ENCODE measurements around the gene FAM184B.
"Not testable (repeated sequence)": the region's sequence is repeated elsewhere in the genome, so short reads cannot be mapped to it uniquely, and the experiment has no call there.

The FAM184B gene

GRCh38 chr4:17715511-17715910 lies 65.9 kb downstream of the FAM184B start:
- in situ Hi-C loops (cut with HindIII; ENCODE audit: low sequenced_read_pairs), result no loop called here
- no peak overlapping the region for H3K4me3 ChIP-seq (ENCODE audit: low read depth, low read length)
- TF ChIP-seq CTCF (IDR thresholded peaks at IDR 0.05; ENCODE audit: low read depth, low read length), result no peak
- no peak for DNase-seq (ENCODE audit: low read depth, low spot score)

GRCh38 chr4:17713779-17714178 lies 67.6 kb downstream of the FAM184B start:
- no peak for DNase-seq (ENCODE audit: low read depth, low spot score)
- no peak overlapping the region for H3K4me3 ChIP-seq (ENCODE audit: low read depth, low read length)
- in situ Hi-C loops (cut with HindIII; ENCODE audit: low sequenced_read_pairs), result no loop called here
- no peak for TF ChIP-seq CTCF (IDR thresholded peaks at IDR 0.05; ENCODE audit: low read depth, low read length)

- in situ Hi-C loops (cut with HindIII; ENCODE audit: low sequenced_read_pairs), result no loop called here
- DNase-seq (ENCODE audit: low read depth, low spot score), result no peak
- TF ChIP-seq CTCF (IDR thresholded peaks at IDR 0.05; ENCODE audit: low read depth, low read length), result no peak
- H3K4me3 ChIP-seq (ENCODE audit: low read depth, low read length), result no peak overlapping the region
Measured at GRCh38 chr4:17712166-17712565, 69.3 kb downstream of the FAM184B start.

GRCh38 chr4:17711206-17711605 lies 70.2 kb downstream of the FAM184B start:
- H3K4me3 ChIP-seq (ENCODE audit: low read depth, low read length); DNase-seq (ENCODE audit: low read depth, low spot score); in situ Hi-C loops (cut with HindIII; ENCODE audit: low sequenced_read_pairs): not testable (repeated sequence)

GRCh38 chr4:17709763-17710068 lies 71.7 kb downstream of the FAM184B start:
- no peak for DNase-seq (ENCODE audit: low read depth, low spot score)
- no peak overlapping the region for H3K4me3 ChIP-seq (ENCODE audit: low read depth, low read length)
- in situ Hi-C loops (cut with HindIII; ENCODE audit: low sequenced_read_pairs), result no loop called here
- no peak for TF ChIP-seq CTCF (IDR thresholded peaks at IDR 0.05; ENCODE audit: low read depth, low read length)

GRCh38 chr4:17708992-17709762 lies 72.2 kb downstream of the FAM184B start:
- no peak for TF ChIP-seq CTCF (IDR thresholded peaks at IDR 0.05; ENCODE audit: low read depth, low read length)
- H3K4me3 ChIP-seq (ENCODE audit: low read depth, low read length), result no peak overlapping the region
- DNase-seq (ENCODE audit: low read depth, low spot score), result no peak
- in situ Hi-C loops (cut with HindIII; ENCODE audit: low sequenced_read_pairs), result no loop called here

- no peak for TF ChIP-seq CTCF (IDR thresholded peaks at IDR 0.05; ENCODE audit: low read depth, low read length)
- in situ Hi-C loops (cut with HindIII; ENCODE audit: low sequenced_read_pairs), result no loop called here
- H3K4me3 ChIP-seq (ENCODE audit: low read depth, low read length), result no peak overlapping the region
- no peak for DNase-seq (ENCODE audit: low read depth, low spot score)
Measured at GRCh38 chr4:17707671-17708070, 73.8 kb downstream of the FAM184B start.
